ENCODE data around the gene RANBP17. TPM values are rescaled to one million over a fixed set of nuclear protein-coding genes. Genes with fewer than 3 reads are reported as not detected.

RANBP17 gene
- total and polyA plus RNA-seq, 9 of the 15 experiments (the other 6 are each of a cell fraction or from before 2014, with no cell fraction given): not detected

GRCh38 chr5:171336521-171337209, 474.8 kb downstream of the RANBP17 start (continued):
- TF ChIP-seq, protein P1, sequence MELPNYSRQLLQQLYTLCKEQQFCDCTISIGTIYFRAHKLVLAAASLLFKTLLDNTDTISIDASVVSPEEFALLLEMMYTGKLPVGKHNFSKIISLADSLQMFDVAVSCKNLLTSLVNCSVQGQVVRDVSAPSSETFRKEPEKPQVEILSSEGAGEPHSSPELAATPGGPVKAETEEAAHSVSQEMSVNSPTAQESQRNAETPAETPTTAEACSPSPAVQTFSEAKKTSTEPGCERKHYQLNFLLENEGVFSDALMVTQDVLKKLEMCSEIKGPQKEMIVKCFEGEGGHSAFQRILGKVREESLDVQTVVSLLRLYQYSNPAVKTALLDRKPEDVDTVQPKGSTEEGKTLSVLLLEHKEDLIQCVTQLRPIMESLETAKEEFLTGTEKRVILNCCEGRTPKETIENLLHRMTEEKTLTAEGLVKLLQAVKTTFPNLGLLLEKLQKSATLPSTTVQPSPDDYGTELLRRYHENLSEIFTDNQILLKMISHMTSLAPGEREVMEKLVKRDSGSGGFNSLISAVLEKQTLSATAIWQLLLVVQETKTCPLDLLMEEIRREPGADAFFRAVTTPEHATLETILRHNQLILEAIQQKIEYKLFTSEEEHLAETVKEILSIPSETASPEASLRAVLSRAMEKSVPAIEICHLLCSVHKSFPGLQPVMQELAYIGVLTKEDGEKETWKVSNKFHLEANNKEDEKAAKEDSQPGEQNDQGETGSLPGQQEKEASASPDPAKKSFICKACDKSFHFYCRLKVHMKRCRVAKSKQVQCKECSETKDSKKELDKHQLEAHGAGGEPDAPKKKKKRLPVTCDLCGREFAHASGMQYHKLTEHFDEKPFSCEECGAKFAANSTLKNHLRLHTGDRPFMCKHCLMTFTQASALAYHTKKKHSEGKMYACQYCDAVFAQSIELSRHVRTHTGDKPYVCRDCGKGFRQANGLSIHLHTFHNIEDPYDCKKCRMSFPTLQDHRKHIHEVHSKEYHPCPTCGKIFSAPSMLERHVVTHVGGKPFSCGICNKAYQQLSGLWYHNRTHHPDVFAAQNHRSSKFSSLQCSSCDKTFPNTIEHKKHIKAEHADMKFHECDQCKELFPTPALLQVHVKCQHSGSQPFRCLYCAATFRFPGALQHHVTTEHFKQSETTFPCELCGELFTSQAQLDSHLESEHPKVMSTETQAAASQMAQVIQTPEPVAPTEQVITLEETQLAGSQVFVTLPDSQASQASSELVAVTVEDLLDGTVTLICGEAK (IDR thresholded peaks at IDR 0.05): no peak
- TF ChIP-seq, protein P1 (CRISPR knock-in tag; IDR thresholded peaks at IDR 0.05): no peak
- TF ChIP-seq ZNF561 (CRISPR knock-in tag; conservative IDR thresholded peaks at IDR 0.05): no peak

All from K562 (cell line).